IPS-18a (cell line): ENCODE data around the gene JCAD.
"Not testable (repeated sequence)": the region's sequence is repeated elsewhere in the genome, so short reads cannot be mapped to it uniquely, and the experiment has no call there.

Experiments
- H3K27ac ChIP-seq: one replicate; pipeline ENCODE4 v1.5.1; 2013; ENCODE audit warnings: low read length
- H3K27me3 ChIP-seq: one replicate; pipeline ENCODE4 v1.6.1; 2013; ENCODE audit warnings: mild to moderate bottlenecking, low read length; ENCODE audit not compliant: control insufficient read depth, insufficient read depth
- H3K36me3 ChIP-seq: one replicate; pipeline ENCODE4 v1.6.1; 2013; ENCODE audit warnings: low read depth, low read length; ENCODE audit not compliant: control insufficient read depth
- H3K4me1 ChIP-seq: one replicate; pipeline ENCODE4 v1.6.1; 2013; ENCODE audit warnings: low read depth, low read length; ENCODE audit not compliant: control insufficient read depth
- H3K4me3 ChIP-seq: one replicate; pipeline ENCODE4 v1.5.1; 2013; ENCODE audit warnings: low read length
- H3K9ac ChIP-seq: one replicate; pipeline ENCODE4 v1.6.1; 2013; ENCODE audit warnings: mild to moderate bottlenecking, low read length, moderate library complexity
- H3K9me3 ChIP-seq: one replicate; pipeline ENCODE4 v1.6.1; 2013; ENCODE audit warnings: low read depth, low read length; ENCODE audit not compliant: control insufficient read depth

JCAD gene

GRCh38 chr10:30029164-30029871 is 30.1 kb downstream of the JCAD start:
- Histone ChIP-seq H3K27ac (no peak overlapping the region), H3K36me3 (no peaks in the 10 kb centered on the region), H3K4me1 (peaks cover 2% of the 10 kb centered on the region)

GRCh38 chr10:30028738-30029030 is 30.7 kb downstream of the JCAD start:
- Histone ChIP-seq H3K9me3 (no peaks in the 10 kb centered on the region), H3K36me3 (no peaks in the 10 kb centered on the region), H3K27me3 (no peaks in the 10 kb centered on the region), H3K27ac (no peak overlapping the region), H3K9ac (no peak overlapping the region), H3K4me3 (no peak overlapping the region), H3K4me1 (no peaks in the 10 kb centered on the region)

More at GRCh38 chr10:30029164-30029871, 30.1 kb downstream of the JCAD start:
- Histone ChIP-seq H3K27me3 (no peaks in the 10 kb centered on the region), H3K9me3 (no peaks in the 10 kb centered on the region), H3K9ac (no peak overlapping the region), H3K4me3 (no peak overlapping the region)

GRCh38 chr10:30028006-30028737 is 31.2 kb downstream of the JCAD start:
- Histone ChIP-seq H3K27ac (no peak overlapping the region), H3K36me3 (no peaks in the 10 kb centered on the region)

GRCh38 chr10:30027057-30028005 is 32.1 kb downstream of the JCAD start:
- Histone ChIP-seq H3K4me3 (no peak overlapping the region), H3K9me3 (no peaks in the 10 kb centered on the region), H3K36me3 (no peaks in the 10 kb centered on the region), H3K9ac (no peak overlapping the region), H3K27ac (no peak overlapping the region), H3K27me3 (no peaks in the 10 kb centered on the region), H3K4me1 (no peaks in the 10 kb centered on the region)

More at GRCh38 chr10:30028006-30028737, 31.2 kb downstream of the JCAD start:
- H3K4me3 ChIP-seq = no peak overlapping the region
- no peaks in the 10 kb centered on the region for H3K27me3 ChIP-seq
- H3K9ac ChIP-seq = no peak overlapping the region
- no peaks in the 10 kb centered on the region for H3K4me1 ChIP-seq
- H3K9me3 ChIP-seq = no peaks in the 10 kb centered on the region

- Histone ChIP-seq H3K9ac (no peak overlapping the region), H3K4me1 (no peaks in the 10 kb centered on the region), H3K4me3 (no peak overlapping the region), H3K27me3 (no peaks in the 10 kb centered on the region), H3K36me3 (no peaks in the 10 kb centered on the region), H3K9me3 (no peaks in the 10 kb centered on the region), H3K27ac (no peak overlapping the region)
Measured at GRCh38 chr10:30026578-30026977, 32.8 kb downstream of the JCAD start.

- no peaks in the 10 kb centered on the region for H3K27me3 ChIP-seq
- H3K4me1 ChIP-seq = no peaks in the 10 kb centered on the region
- H3K36me3 ChIP-seq = no peaks in the 10 kb centered on the region
- no peak overlapping the region for H3K4me3 ChIP-seq
- no peaks in the 10 kb centered on the region for H3K9me3 ChIP-seq
- no peak overlapping the region for H3K27ac ChIP-seq
- no peak overlapping the region for H3K9ac ChIP-seq
Measured at GRCh38 chr10:30026080-30026479, 33.3 kb downstream of the JCAD start.

GRCh38 chr10:30025428-30025827 is 34.0 kb downstream of the JCAD start:
- H3K4me1 ChIP-seq, H3K27me3 ChIP-seq, H3K27ac ChIP-seq, H3K36me3 ChIP-seq, H3K9me3 ChIP-seq, H3K4me3 ChIP-seq, H3K9ac ChIP-seq: not testable (repeated sequence)

- H3K4me3 ChIP-seq = no peak overlapping the region
- no peaks in the 10 kb centered on the region for H3K27me3 ChIP-seq
- no peak overlapping the region for H3K9ac ChIP-seq
- H3K4me1 ChIP-seq = no peaks in the 10 kb centered on the region
- H3K36me3 ChIP-seq = no peaks in the 10 kb centered on the region
- no peaks in the 10 kb centered on the region for H3K9me3 ChIP-seq
- no peak overlapping the region for H3K27ac ChIP-seq
Measured at GRCh38 chr10:30022590-30022989, 36.8 kb downstream of the JCAD start.

- no peak overlapping the region for H3K27ac ChIP-seq
Measured at GRCh38 chr10:30019468-30019867, 39.9 kb downstream of the JCAD start.

GRCh38 chr10:30018496-30018895 is 40.9 kb downstream of the JCAD start:
- H3K9ac ChIP-seq = no peak overlapping the region
- H3K27ac ChIP-seq = no peak overlapping the region
- no peaks in the 10 kb centered on the region for H3K27me3 ChIP-seq
- H3K9me3 ChIP-seq = no peaks in the 10 kb centered on the region
- no peaks in the 10 kb centered on the region for H3K4me1 ChIP-seq
- H3K36me3 ChIP-seq = no peaks in the 10 kb centered on the region
- H3K4me3 ChIP-seq = no peak overlapping the region

More at GRCh38 chr10:30019468-30019867, 39.9 kb downstream of the JCAD start:
- H3K27me3 ChIP-seq = no peaks in the 10 kb centered on the region
- H3K36me3 ChIP-seq = no peaks in the 10 kb centered on the region
- H3K9me3 ChIP-seq = no peaks in the 10 kb centered on the region
- H3K4me3 ChIP-seq = no peak overlapping the region
- no peak overlapping the region for H3K9ac ChIP-seq
- no peaks in the 10 kb centered on the region for H3K4me1 ChIP-seq

- H3K27ac ChIP-seq = no peak overlapping the region
- H3K9ac ChIP-seq = no peak overlapping the region
- H3K36me3 ChIP-seq = no peaks in the 10 kb centered on the region
- no peaks in the 10 kb centered on the region for H3K9me3 ChIP-seq
- H3K27me3 ChIP-seq = no peaks in the 10 kb centered on the region
- H3K4me3 ChIP-seq = no peak overlapping the region
- H3K4me1 ChIP-seq = no peaks in the 10 kb centered on the region
Measured at GRCh38 chr10:30017966-30018365, 41.4 kb downstream of the JCAD start.
